T-helper 17 cell (primary cell): ENCODE measurements around the gene CD44. TPM values are rescaled to one million over a fixed set of nuclear protein-coding genes. Genes with fewer than 3 reads are reported as not detected.

Experiments
- ATAC-seq: fragments of 150-1000 bp; cut with Tn5 transposase; 2 replicates; pipeline ENCODE4 v1.10.0; 2021; ENCODE audit warnings: mild to moderate bottlenecking, moderate library complexity
- DNase-seq, 3 donors: peaks; one replicate each; pipeline versions ENCODE4 v3.0.0 to v3.0.0-alpha.2; 2020 to 2021
- H3K9me3 ChIP-seq: one replicate; pipeline ENCODE4 v1.7.0; 2013; ENCODE audit warnings: low read length, mild to moderate bottlenecking; ENCODE audit not compliant: control insufficient read depth, poor library complexity, severe bottlenecking
- H3K27ac Mint-ChIP-seq: one replicate; pipeline ENCODE4 v1.8.0; 2022; ENCODE audit warnings: mild to moderate bottlenecking, moderate library complexity, mixed read lengths
- H3K27me3 Mint-ChIP-seq: one replicate; pipeline ENCODE4 v1.8.0; 2022; ENCODE audit warnings: mixed read lengths
- H3K36me3 Mint-ChIP-seq: one replicate; pipeline ENCODE4 v1.8.0; 2022; ENCODE audit warnings: low read depth, mixed read lengths
- H3K4me1 Mint-ChIP-seq: one replicate; pipeline ENCODE4 v1.8.0; 2022; ENCODE audit warnings: mild to moderate bottlenecking, mixed read lengths
- H3K4me3 Mint-ChIP-seq: one replicate; pipeline ENCODE4 v1.8.0; 2022; ENCODE audit warnings: mild to moderate bottlenecking, moderate library complexity, mixed read lengths
- total RNA-seq, 4 donors: library from RNA in 2 of 4; stranded (reverse) in 2 of 4; gene quantifications; one replicate each; pipeline ENCODE4 v1.2.3 and lab custom pipeline; 2022 to 2026

CD44 gene
- total RNA-seq, 2 donors from 2014 or later, result 1,118 to 1,497 TPM

- H3K4me1 Mint-ChIP-seq, result peaks cover 21% of the 10 kb centered on the region
Measured at GRCh38 chr11:35116762-35117640, 22.0 kb upstream of the CD44 start.

GRCh38 chr11:35118906-35119305 lies 20.1 kb upstream of the CD44 start:
- H3K9me3 ChIP-seq, result no peaks in the 10 kb centered on the region
- Mint-ChIP-seq H3K36me3 (peaks cover 5% of the 10 kb centered on the region), H3K27me3 (no peaks in the 10 kb centered on the region), H3K27ac (no peak overlapping the region), H3K4me1 (peaks cover 30% of the 10 kb centered on the region), H3K4me3 (no peak overlapping the region)
- no peak for DNase-seq
- no peak for ATAC-seq

More at GRCh38 chr11:35116762-35117640, 22.0 kb upstream of the CD44 start:
- H3K27me3 Mint-ChIP-seq, result no peaks in the 10 kb centered on the region
- H3K9me3 ChIP-seq, result no peaks in the 10 kb centered on the region
- H3K4me3 Mint-ChIP-seq, result no peak overlapping the region
- H3K36me3 Mint-ChIP-seq, result peaks cover 5% of the 10 kb centered on the region
- no peak overlapping the region for H3K27ac Mint-ChIP-seq
- no peak for ATAC-seq
- DNase-seq, result no peak

GRCh38 chr11:35121326-35121865 lies 17.6 kb upstream of the CD44 start:
- Mint-ChIP-seq H3K27ac (peak overlapping the region; percentile 89), H3K4me1 (peaks cover 42% of the 10 kb centered on the region), H3K36me3 (peaks cover 5% of the 10 kb centered on the region), H3K27me3 (no peaks in the 10 kb centered on the region), H3K4me3 (no peak overlapping the region)
- no peak for DNase-seq
- no peaks in the 10 kb centered on the region for H3K9me3 ChIP-seq
- ATAC-seq, result no peak

GRCh38 chr11:35122308-35122707 lies 16.7 kb upstream of the CD44 start:
- Mint-ChIP-seq H3K4me3 (peak overlapping the region; percentile 39), H3K27ac (peak overlapping the region; percentile 89), H3K27me3 (no peaks in the 10 kb centered on the region), H3K36me3 (peaks cover 5% of the 10 kb centered on the region), H3K4me1 (peaks cover 47% of the 10 kb centered on the region)
- DNase-seq, result no peak
- ATAC-seq, result peak; percentile 72
- H3K9me3 ChIP-seq, result no peaks in the 10 kb centered on the region

- no peaks in the 10 kb centered on the region for H3K9me3 ChIP-seq
- H3K36me3 Mint-ChIP-seq, result no peaks in the 10 kb centered on the region
- ATAC-seq, result peak; percentile 74
- H3K27me3 Mint-ChIP-seq, result no peaks in the 10 kb centered on the region
- peak overlapping the region; percentile 75 for H3K4me3 Mint-ChIP-seq
- peak overlapping the region; percentile 59 for H3K27ac Mint-ChIP-seq
- DNase-seq, result no peak
- peaks cover 41% of the 10 kb centered on the region for H3K4me1 Mint-ChIP-seq
Measured at GRCh38 chr11:35126000-35126878, 12.7 kb upstream of the CD44 start.

- Mint-ChIP-seq H3K4me3 (peak overlapping the region; percentile 75), H3K27me3 (no peaks in the 10 kb centered on the region), H3K4me1 (peaks cover 40% of the 10 kb centered on the region), H3K36me3 (no peaks in the 10 kb centered on the region), H3K27ac (peak overlapping the region; percentile 59)
- ATAC-seq, result no peak
- H3K9me3 ChIP-seq, result no peaks in the 10 kb centered on the region
- no peak for DNase-seq
Measured at GRCh38 chr11:35126879-35127581, 11.9 kb upstream of the CD44 start.

- no peak for ATAC-seq
- H3K27me3 Mint-ChIP-seq, result no peaks in the 10 kb centered on the region
- no peak overlapping the region for H3K4me3 Mint-ChIP-seq
- no peaks in the 10 kb centered on the region for H3K36me3 Mint-ChIP-seq
- H3K4me1 Mint-ChIP-seq, result peaks cover 34% of the 10 kb centered on the region
- no peak for DNase-seq
- no peaks in the 10 kb centered on the region for H3K9me3 ChIP-seq
- peak overlapping the region; percentile 84 for H3K27ac Mint-ChIP-seq
Measured at GRCh38 chr11:35127619-35128018, 11.4 kb upstream of the CD44 start.

GRCh38 chr11:35131094-35131493 lies 7.9 kb upstream of the CD44 start:
- Mint-ChIP-seq H3K36me3 (no peaks in the 10 kb centered on the region), H3K4me1 (peaks cover 19% of the 10 kb centered on the region), H3K4me3 (no peak overlapping the region), H3K27ac (peak overlapping the region; percentile 24), H3K27me3 (no peaks in the 10 kb centered on the region)
- no peaks in the 10 kb centered on the region for H3K9me3 ChIP-seq
- DNase-seq, result no peak
- no peak for ATAC-seq

- no peak for DNase-seq
- no peak overlapping the region for H3K4me3 Mint-ChIP-seq
- ATAC-seq, result no peak
- no peaks in the 10 kb centered on the region for H3K27me3 Mint-ChIP-seq
- H3K4me1 Mint-ChIP-seq, result peaks cover 14% of the 10 kb centered on the region
- H3K36me3 Mint-ChIP-seq, result peaks cover 2% of the 10 kb centered on the region
- no peaks in the 10 kb centered on the region for H3K9me3 ChIP-seq
- H3K27ac Mint-ChIP-seq, result peak overlapping the region; percentile 24
Measured at GRCh38 chr11:35131886-35132285, 7.1 kb upstream of the CD44 start.

- Mint-ChIP-seq H3K27me3 (no peaks in the 10 kb centered on the region), H3K4me1 (peaks cover 26% of the 10 kb centered on the region), H3K27ac (no peak overlapping the region), H3K4me3 (no peak overlapping the region), H3K36me3 (peaks cover 4% of the 10 kb centered on the region)
- no peak for ATAC-seq
- no peak for DNase-seq
- H3K9me3 ChIP-seq, result no peaks in the 10 kb centered on the region
Measured at GRCh38 chr11:35133656-35134055, 5.3 kb upstream of the CD44 start.

GRCh38 chr11:35134403-35135148 lies 4.4 kb upstream of the CD44 start:
- DNase-seq, result no peak
- no peaks in the 10 kb centered on the region for H3K27me3 Mint-ChIP-seq
- H3K9me3 ChIP-seq, result no peaks in the 10 kb centered on the region
- H3K36me3 Mint-ChIP-seq, result peaks cover 11% of the 10 kb centered on the region
- H3K27ac Mint-ChIP-seq, result no peak overlapping the region
- no peak for ATAC-seq
- peaks cover 28% of the 10 kb centered on the region for H3K4me1 Mint-ChIP-seq
- H3K4me3 Mint-ChIP-seq, result no peak overlapping the region

- Mint-ChIP-seq H3K27me3 (no peaks in the 10 kb centered on the region), H3K27ac (no peak overlapping the region), H3K4me3 (no peak overlapping the region), H3K36me3 (peaks cover 11% of the 10 kb centered on the region), H3K4me1 (peaks cover 28% of the 10 kb centered on the region)
- no peak for DNase-seq
- ATAC-seq, result no peak
- no peaks in the 10 kb centered on the region for H3K9me3 ChIP-seq
Measured at GRCh38 chr11:35135222-35135621, 3.7 kb upstream of the CD44 start.
